Panc1 (cell line): Measurements from ENCODE around the gene SLIT3. TPM values are rescaled to one million over a fixed set of nuclear protein-coding genes. Genes with fewer than 3 reads are reported as not detected.

Experiments
- ATAC-seq: fragments of 200-7000 bp; cut with Tn5 transposase; 2 replicates; pipeline ENCODE4 v1.9.1; 2020; ENCODE audit warnings: mild to moderate bottlenecking, moderate library complexity
- BruUV-seq: library from RNA; stranded (reverse); fragments of 400-500 nt; replicated peaks from 2 replicates; lab custom pipeline; 2021; lab: Mats Ljungman, UMichigan
- CTCF ChIA-PET: fragments of 300-600 bp; sonication (Branson Sonifier 250); formaldehyde crosslinking; loops from one replicate; lab custom pipeline; 2022; ENCODE audit warnings: antibody characterized with exemption; lab: Charles Lee
- POLR2A ChIA-PET: fragments of 300-600 bp; sonication (Branson Sonifier 250); formaldehyde crosslinking; loops from one replicate; lab custom pipeline; 2022; ENCODE audit warnings: antibody characterized with exemption; lab: Charles Lee
- DNase-seq: peaks from one replicate; pipeline ENCODE4 v3.0.0-alpha.2; 2010; ENCODE audit warnings: low read depth, low spot score
- H3K27ac ChIP-seq: 2 replicates; pipeline ENCODE4 v1.5.1; 2011; ENCODE audit warnings: mild to moderate bottlenecking, low read length, inconsistent platforms
- H3K27me3 ChIP-seq: fragments of 200-500 bp; sonication (Bioruptor generic); 2 replicates; pipeline ENCODE4 v1.6.0; 2014; ENCODE audit warnings: low read length, inconsistent platforms; ENCODE audit not compliant: control insufficient read depth, insufficient read depth
- H3K36me3 ChIP-seq: fragments of 200-500 bp; sonication (Bioruptor generic); 2 replicates; pipeline ENCODE4 v1.5.1; 2014; ENCODE audit warnings: inconsistent platforms, mild to moderate bottlenecking, low read length, moderate library complexity; ENCODE audit not compliant: control insufficient read depth, insufficient read depth
- H3K4me1 ChIP-seq: 2 replicates; pipeline ENCODE4 v1.5.1; 2011; ENCODE audit warnings: inconsistent platforms, mild to moderate bottlenecking, low read length, moderate library complexity; ENCODE audit not compliant: control insufficient read depth, insufficient read depth
- H3K4me3 ChIP-seq, 2 experiments: 2 replicates each; pipeline ENCODE4 v1.5.1; 2011 to 2012; ENCODE audit warnings: low read depth in 2 of 2, low read length in 2 of 2, mild to moderate bottlenecking in 2 of 2, inconsistent platforms in 1 of 2, moderate library complexity in 1 of 2
- H3K9me3 ChIP-seq: fragments of 200-500 bp; sonication (Bioruptor generic); 2 replicates; pipeline ENCODE4 v1.5.1; 2014; ENCODE audit warnings: low read depth, mild to moderate bottlenecking, inconsistent platforms, low read length, moderate library complexity; ENCODE audit not compliant: control insufficient read depth, insufficient read depth
- CTCF ChIP-seq: fragments of 450-650 bp; IDR thresholded peaks from 2 replicates; pipeline ENCODE4 v1.5.1; 2017; ENCODE audit warnings: mild to moderate bottlenecking
- POLR2AphosphoS5 ChIP-seq: IDR thresholded peaks from 2 replicates; pipeline ENCODE4 v1.6.1; 2012; ENCODE audit warnings: mild to moderate bottlenecking, low read depth, low read length, moderate library complexity
- REST ChIP-seq, 2 experiments: IDR thresholded peaks; 2 replicates each; pipeline ENCODE4 v1.6.1; 2011 to 2012; ENCODE audit warnings: low read depth in 2 of 2, control low read depth in 1 of 2, low read length in 1 of 2, mild to moderate bottlenecking in 1 of 2, moderate library complexity in 1 of 2; ENCODE audit not compliant: insufficient read depth in 1 of 2
- SIN3A ChIP-seq: IDR thresholded peaks from 2 replicates; pipeline ENCODE4 v1.6.1; 2012; ENCODE audit warnings: low read depth, mild to moderate bottlenecking, low read length, moderate library complexity, borderline replicate concordance; ENCODE audit not compliant: insufficient read depth
- TCF7L2 ChIP-seq: IDR thresholded peaks from 2 replicates; pipeline ENCODE4 v1.6.1; 2011; ENCODE audit warnings: mild to moderate bottlenecking, low read depth, low read length, inconsistent platforms
- in situ Hi-C: cut with HindIII; loops from 2 replicates; pipeline ENCODE4 v1.10.0; 2016; ENCODE audit warnings: low sequenced_read_pairs, low pct_unique_long_range_greater_than_20kb
- intact Hi-C: fragments of 100-400 bp; cut with micrococcal nuclease; formaldehyde crosslinking; loops from one replicate; pipeline ENCODE4 v1.10.0; 2022; ENCODE audit not compliant: unreplicated experiment
- total RNA-seq: library from RNA; stranded (reverse); gene quantifications from one replicate; pipeline ENCODE4 v1.2.1, GENCODE V29; 2021; ENCODE audit not compliant: unreplicated experiment

The SLIT3 gene
- total RNA-seq, 1 experiment from 2014 or later: 26.4 TPM

GRCh38 chr5:168807287-168807686, 493.7 kb downstream of the SLIT3 start:
- Histone ChIP-seq H3K4me1 (no peaks in the 10 kb centered on the region), H3K36me3 (no peaks in the 10 kb centered on the region), H3K27ac (no peak overlapping the region), H3K4me3 (no peak overlapping the region), H3K9me3 (no peaks in the 10 kb centered on the region), H3K27me3 (no peaks in the 10 kb centered on the region)
- ATAC-seq (no peak), DNase-seq (no peak)
- TF ChIP-seq CTCF: no peak
- no peak for TF ChIP-seq SIN3A
- TF ChIP-seq TCF7L2: no peak
- no peak for TF ChIP-seq REST (IDR thresholded peaks at IDR 0.05; ENCODE audit: insufficient read depth in 1 of 2, low read depth in 2 of 2, low read length in 1 of 2)
- TF ChIP-seq POLR2AphosphoS5: no peak
- no TSS peak for BruUV-seq
- in situ Hi-C loops: no loop called here
- POLR2A ChIA-PET: interaction anchor here (0.7 kb wide), 1 partner anchor 64 kb away, joined by 3 read pairs; no protein-coding TSS in a partner anchor
- intact Hi-C loops: no loop called here
- CTCF ChIA-PET: no interaction called here

- H3K27ac ChIP-seq: no peak overlapping the region
- TF ChIP-seq CTCF: no peak
- TF ChIP-seq POLR2AphosphoS5: no peak
- TF ChIP-seq TCF7L2: no peak
- no peak for TF ChIP-seq SIN3A
- TF ChIP-seq REST (IDR thresholded peaks at IDR 0.05; ENCODE audit: insufficient read depth in 1 of 2, low read depth in 2 of 2, low read length in 1 of 2): no peak
- no TSS peak for BruUV-seq
These were observed 497.4 kb downstream of the SLIT3 start for GRCh38 chr5:168803541-168803940.

More at GRCh38 chr5:168803541-168803940, 497.4 kb downstream of the SLIT3 start:
- Histone ChIP-seq H3K4me3 (no peak overlapping the region), H3K36me3 (no peaks in the 10 kb centered on the region), H3K9me3 (no peaks in the 10 kb centered on the region), H3K27me3 (no peaks in the 10 kb centered on the region), H3K4me1 (no peaks in the 10 kb centered on the region)
- intact Hi-C loops (no loop called here), in situ Hi-C loops (no loop called here)
- ATAC-seq (no peak), DNase-seq (no peak)
- ChIA-PET CTCF (no interaction called here), POLR2A (no interaction called here)
